DND-41 (cell line): ENCODE results near the gene CCDC6.

Experiments
- ATAC-seq: fragments of 200-7000 bp; cut with Tn5 transposase; 3 replicates; pipeline ENCODE4 v1.9.1; 2021; ENCODE audit warnings: low read depth; ENCODE audit not compliant: insufficient read depth
- DNase-seq: peaks from one replicate; pipeline ENCODE4 v3.0.0-alpha.2; 2020
- H2AFZ ChIP-seq: 2 replicates; pipeline ENCODE4 v1.6.0; 2012; ENCODE audit warnings: low read depth, low read length
- H3K27ac ChIP-seq: 2 replicates; pipeline ENCODE4 v1.5.1; 2012; ENCODE audit warnings: low read length, inconsistent platforms
- H3K27me3 ChIP-seq: fragments of 200-600 bp; sonication (generic); 2 replicates; pipeline ENCODE4 v1.6.0; 2012; ENCODE audit warnings: low read length, mild to moderate bottlenecking, inconsistent platforms; ENCODE audit not compliant: insufficient read depth, poor library complexity
- H3K36me3 ChIP-seq: 2 replicates; pipeline ENCODE4 v1.5.1; 2012; ENCODE audit warnings: low read length, inconsistent platforms; ENCODE audit not compliant: insufficient read depth
- H3K4me1 ChIP-seq: 2 replicates; pipeline ENCODE4 v1.5.1; 2012; ENCODE audit warnings: mild to moderate bottlenecking, low read length; ENCODE audit not compliant: insufficient read depth
- H3K4me2 ChIP-seq: 2 replicates; pipeline ENCODE4 v1.6.0; 2012; ENCODE audit warnings: mild to moderate bottlenecking, moderate library complexity, low read length, inconsistent platforms; ENCODE audit not compliant: insufficient read depth
- H3K4me3 ChIP-seq, 2 experiments: fragments of 200-600 bp in 1 of 2; shearing (Covaris generic) in 1 of 2; 2 replicates each; pipeline ENCODE4 v1.5.1; 2012 to 2016; ENCODE audit warnings: inconsistent platforms in 2 of 2, low read length in 2 of 2, mild to moderate bottlenecking in 2 of 2, low read depth in 1 of 2, moderate library complexity in 1 of 2
- H3K79me2 ChIP-seq: 2 replicates; pipeline ENCODE4 v1.6.0; 2012; ENCODE audit warnings: low read length, inconsistent platforms; ENCODE audit not compliant: insufficient read depth
- H3K9ac ChIP-seq: 2 replicates; pipeline ENCODE4 v1.6.0; 2012; ENCODE audit warnings: low read depth, mild to moderate bottlenecking, inconsistent platforms, low read length, moderate library complexity
- H3K9me3 ChIP-seq: 2 replicates; pipeline ENCODE4 v1.5.1; 2012; ENCODE audit warnings: low read length, moderate library complexity, mild to moderate bottlenecking, inconsistent platforms; ENCODE audit not compliant: insufficient read depth, severe bottlenecking
- H4K20me1 ChIP-seq: 2 replicates; pipeline ENCODE4 v1.6.0; 2012; ENCODE audit warnings: low read length; ENCODE audit not compliant: insufficient read depth
- EZH2 ChIP-seq: IDR thresholded peaks from 3 replicates; pipeline ENCODE4 v1.6.1; 2012; ENCODE audit warnings: borderline replicate concordance, low read depth, mild to moderate bottlenecking, moderate library complexity, low read length, inconsistent platforms; ENCODE audit not compliant: severe bottlenecking
- TF ChIP-seq, protein P1 (sequence below): IDR thresholded peaks from 2 replicates; pipeline ENCODE4 v1.5.1; 2012; ENCODE audit warnings: borderline replicate concordance, low read length, moderate library complexity, mild to moderate bottlenecking; ENCODE audit not compliant: poor library complexity, severe bottlenecking; ENCODE audit errors: extremely low read depth

Gene CCDC6

DNA sequence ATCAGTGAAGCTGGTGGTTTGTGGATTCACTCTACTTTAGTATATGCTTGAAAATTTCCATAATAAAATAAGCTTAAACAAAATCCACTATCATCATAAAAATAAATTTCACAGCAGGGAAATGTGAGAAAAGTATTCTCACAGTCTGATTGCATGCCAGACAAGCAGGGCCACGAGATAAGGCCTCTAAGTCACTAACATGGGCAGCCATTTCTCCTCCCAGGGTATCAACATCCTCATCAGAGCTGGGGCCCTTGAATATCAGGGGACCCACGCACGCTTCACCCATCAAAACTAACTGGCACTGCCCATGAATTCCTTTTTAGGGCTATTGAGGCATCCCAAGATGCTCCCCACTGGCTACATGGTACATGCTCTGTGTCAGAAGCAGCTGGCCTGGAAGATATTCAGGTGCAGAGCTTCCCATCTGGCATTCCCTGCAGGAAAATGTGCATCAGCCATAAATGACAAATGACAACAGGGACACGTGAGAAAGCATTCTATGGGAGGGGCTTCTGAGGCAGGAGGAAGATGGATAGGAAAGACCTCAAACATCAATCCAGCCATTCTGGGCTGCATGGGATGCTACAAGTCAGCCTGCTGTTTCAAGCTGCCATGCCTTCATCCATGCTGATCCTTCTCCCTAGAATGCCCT, 17.4 kb downstream of the CCDC6 start:
- H4K20me1 ChIP-seq, result peaks cover 68% of the 10 kb centered on the region
- DNase-seq (no peak), ATAC-seq (no peak)
- TF ChIP-seq, protein P1, sequence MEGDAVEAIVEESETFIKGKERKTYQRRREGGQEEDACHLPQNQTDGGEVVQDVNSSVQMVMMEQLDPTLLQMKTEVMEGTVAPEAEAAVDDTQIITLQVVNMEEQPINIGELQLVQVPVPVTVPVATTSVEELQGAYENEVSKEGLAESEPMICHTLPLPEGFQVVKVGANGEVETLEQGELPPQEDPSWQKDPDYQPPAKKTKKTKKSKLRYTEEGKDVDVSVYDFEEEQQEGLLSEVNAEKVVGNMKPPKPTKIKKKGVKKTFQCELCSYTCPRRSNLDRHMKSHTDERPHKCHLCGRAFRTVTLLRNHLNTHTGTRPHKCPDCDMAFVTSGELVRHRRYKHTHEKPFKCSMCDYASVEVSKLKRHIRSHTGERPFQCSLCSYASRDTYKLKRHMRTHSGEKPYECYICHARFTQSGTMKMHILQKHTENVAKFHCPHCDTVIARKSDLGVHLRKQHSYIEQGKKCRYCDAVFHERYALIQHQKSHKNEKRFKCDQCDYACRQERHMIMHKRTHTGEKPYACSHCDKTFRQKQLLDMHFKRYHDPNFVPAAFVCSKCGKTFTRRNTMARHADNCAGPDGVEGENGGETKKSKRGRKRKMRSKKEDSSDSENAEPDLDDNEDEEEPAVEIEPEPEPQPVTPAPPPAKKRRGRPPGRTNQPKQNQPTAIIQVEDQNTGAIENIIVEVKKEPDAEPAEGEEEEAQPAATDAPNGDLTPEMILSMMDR, result no peak
- no peak for TF ChIP-seq EZH2
- H3K4me1 ChIP-seq, result no peaks in the 10 kb centered on the region
- H3K9ac ChIP-seq, result no peak overlapping the region
- H3K4me3 ChIP-seq, result no peak overlapping the region
- H3K4me2 ChIP-seq, result no peak overlapping the region
- peaks cover 96% of the 10 kb centered on the region for H3K79me2 ChIP-seq
- no peak overlapping the region for H2AFZ ChIP-seq
- no peak overlapping the region for H3K27ac ChIP-seq
- peaks cover 24% of the 10 kb centered on the region for H3K36me3 ChIP-seq
- H3K9me3 ChIP-seq, result no peaks in the 10 kb centered on the region
- no peaks in the 10 kb centered on the region for H3K27me3 ChIP-seq

DNA sequence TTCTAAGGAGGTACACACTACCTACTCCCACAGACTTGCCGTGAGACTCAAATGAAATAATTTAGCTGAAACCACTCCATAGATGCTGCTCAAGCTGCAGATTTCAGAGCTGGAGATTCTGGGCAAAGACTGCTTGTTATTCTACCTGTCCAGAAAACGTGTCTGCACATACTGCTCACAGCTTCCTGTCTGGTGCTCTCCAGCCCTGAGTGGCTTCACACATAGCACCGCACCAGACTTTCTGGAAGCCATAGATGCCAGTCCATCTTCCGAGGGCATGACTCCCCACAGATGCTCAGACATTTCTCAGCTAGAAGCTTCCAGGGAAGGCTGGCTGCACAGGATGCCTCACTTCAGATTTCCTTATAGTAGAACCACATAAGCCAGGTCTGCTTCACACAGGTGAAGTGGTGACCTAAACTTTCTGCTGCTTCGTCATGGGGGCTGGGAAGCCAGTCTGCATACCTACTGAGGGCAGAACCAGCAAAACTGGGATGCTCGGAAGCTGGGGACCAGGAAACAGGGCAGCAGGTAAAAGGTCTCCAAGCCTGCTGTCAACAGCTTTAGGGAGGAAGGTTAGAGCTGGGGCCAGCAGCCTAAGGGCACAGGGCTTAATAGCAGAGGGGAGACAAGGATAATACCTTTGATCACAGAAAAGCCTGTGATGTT, 18.2 kb downstream of the CCDC6 start:
- H3K9ac ChIP-seq, result no peak overlapping the region
- DNase-seq, result no peak
- H2AFZ ChIP-seq, result no peak overlapping the region
- no peak overlapping the region for H3K4me2 ChIP-seq
- no peaks in the 10 kb centered on the region for H3K4me1 ChIP-seq
- TF ChIP-seq, protein P1, result no peak
- no peak for TF ChIP-seq EZH2
- H3K36me3 ChIP-seq, result peaks cover 24% of the 10 kb centered on the region
- H3K9me3 ChIP-seq, result no peaks in the 10 kb centered on the region
- H4K20me1 ChIP-seq, result peaks cover 69% of the 10 kb centered on the region
- H3K27me3 ChIP-seq, result no peaks in the 10 kb centered on the region
- no peak for ATAC-seq
- H3K79me2 ChIP-seq, result peaks cover 96% of the 10 kb centered on the region
- H3K27ac ChIP-seq, result no peak overlapping the region
- H3K4me3 ChIP-seq, result no peak overlapping the region

DNA sequence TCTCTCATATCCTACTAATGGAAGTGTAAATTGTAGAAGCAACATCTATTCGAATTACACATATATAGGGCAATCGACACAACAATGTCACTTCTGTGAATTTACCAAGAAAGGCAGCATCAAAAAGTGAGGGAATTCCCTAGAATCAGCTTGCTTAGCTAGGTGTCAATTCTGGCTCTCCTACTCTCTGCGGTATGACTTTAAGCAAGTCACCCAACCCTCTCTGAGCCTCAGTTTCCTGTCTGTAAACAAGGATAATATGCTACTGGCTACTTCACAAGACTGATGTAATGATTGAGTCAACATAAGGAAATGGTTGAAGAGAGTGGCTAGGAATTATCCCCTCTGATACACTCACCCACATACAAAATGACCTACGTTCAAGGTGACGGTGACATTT, 19.4 kb downstream of the CCDC6 start:
- Histone ChIP-seq H3K27me3 (no peaks in the 10 kb centered on the region), H3K4me2 (no peak overlapping the region), H2AFZ (no peak overlapping the region), H4K20me1 (peaks cover 67% of the 10 kb centered on the region), H3K9ac (no peak overlapping the region), H3K4me3 (no peak overlapping the region), H3K27ac (no peak overlapping the region), H3K79me2 (peaks cover 88% of the 10 kb centered on the region), H3K4me1 (no peaks in the 10 kb centered on the region), H3K36me3 (peaks cover 24% of the 10 kb centered on the region), H3K9me3 (no peaks in the 10 kb centered on the region)
- DNase-seq, result no peak
- TF ChIP-seq EZH2, result no peak
- TF ChIP-seq, protein P1, result no peak
- ATAC-seq, result no peak
